Endothelial cell of umbilical vein (primary cell): ENCODE measurements around the gene VIPR1. TPM values are rescaled to one million over a fixed set of nuclear protein-coding genes. Genes with fewer than 3 reads are reported as not detected.

Experiments used
- BruUV-seq: library from RNA; stranded (reverse); fragments of 400-500 nt; replicated peaks from 2 replicates; lab custom pipeline; 2021; lab: Mats Ljungman, UMichigan
- CTCF ChIA-PET: fragments of 300-600, 350-600 bp; sonication (Branson Sonifier 250); formaldehyde crosslinking; loops from one replicate; lab custom pipeline; 2021; ENCODE audit warnings: antibody characterized with exemption, inconsistent platforms; lab: Charles Lee
- POLR2A ChIA-PET: fragments of 300-600, 350-600 bp; sonication (Branson Sonifier 250); formaldehyde crosslinking; loops from one replicate; lab custom pipeline; 2021; ENCODE audit warnings: antibody characterized with exemption, inconsistent platforms; lab: Charles Lee
- DNase-seq: peaks from one replicate; pipeline ENCODE4 v3.0.0-alpha.2; 2011; ENCODE audit warnings: low read depth, low spot score
- FAIRE-seq: peaks from 2 replicates; lab custom pipeline; 2011; peaks lifted over from hg19 to GRCh38; lab: Jason Lieb, UNC
- H2AFZ ChIP-seq: 2 replicates; pipeline ENCODE4 v1.6.0; 2012; ENCODE audit warnings: low read depth, low read length, control low read depth, inconsistent platforms
- H3K27ac ChIP-seq: 2 replicates; pipeline ENCODE4 v1.5.1; 2011; ENCODE audit warnings: low read depth, mild to moderate bottlenecking, control low read depth, low read length, moderate library complexity; ENCODE audit not compliant: insufficient read depth
- H3K27me3 ChIP-seq, 2 experiments: 2 replicates each; pipeline versions ENCODE4 v1.6.0 to v1.6.1; 2011; ENCODE audit warnings: low read length in 2 of 2, mixed read lengths in 1 of 2; ENCODE audit not compliant: control insufficient read depth in 2 of 2, insufficient read depth in 2 of 2
- H3K36me3 ChIP-seq, 2 experiments: 2 replicates in 1 of 2; 3 replicates in 1 of 2; pipeline ENCODE4 v1.5.1; 2011; ENCODE audit warnings: low read length in 2 of 2, mild to moderate bottlenecking in 1 of 2, moderate library complexity in 1 of 2; ENCODE audit not compliant: control insufficient read depth in 2 of 2, insufficient read depth in 2 of 2; ENCODE audit errors: extremely low read depth in 1 of 2
- H3K4me1 ChIP-seq: 3 replicates; pipeline ENCODE4 v1.5.1; 2011; ENCODE audit warnings: mild to moderate bottlenecking, low read length; ENCODE audit not compliant: control insufficient read depth, insufficient read depth; ENCODE audit errors: extremely low read depth
- H3K4me2 ChIP-seq: 2 replicates; pipeline ENCODE4 v1.6.1; 2011; ENCODE audit warnings: low read length, control low read depth, mixed read lengths; ENCODE audit not compliant: insufficient read depth
- H3K4me3 ChIP-seq, 3 experiments: fragments of 200-600 bp in 1 of 3; sonication (generic), shearing (Covaris generic) in 1 of 3; replicated peaks in 1 of 3; 2 replicates each; pipeline ENCODE4 v1.5.1; 2011 to 2016; ENCODE audit warnings: control low read depth in 3 of 3, low read length in 3 of 3, mild to moderate bottlenecking in 2 of 3, inconsistent platforms in 1 of 3, low read depth in 1 of 3, moderate library complexity in 1 of 3; ENCODE audit not compliant: insufficient read depth in 1 of 3
- H3K79me2 ChIP-seq: 2 replicates; pipeline ENCODE4 v1.6.0; 2012; ENCODE audit warnings: low read length, inconsistent platforms; ENCODE audit not compliant: control insufficient read depth, insufficient read depth
- H3K9ac ChIP-seq: replicated peaks from 2 replicates; pipeline ENCODE3; 2011; ENCODE audit warnings: low read length, control low read depth; ENCODE audit not compliant: insufficient read depth; ENCODE audit errors: extremely low read depth
- H3K9me1 ChIP-seq: replicated peaks from 3 replicates; pipeline ENCODE4 v1.6.0; 2011; ENCODE audit warnings: mild to moderate bottlenecking, low read length; ENCODE audit not compliant: control insufficient read depth, insufficient read depth; ENCODE audit errors: extremely low read depth
- H3K9me3 ChIP-seq: replicated peaks from 2 replicates; pipeline ENCODE4 v1.5.1; 2012; ENCODE audit warnings: low read length, inconsistent platforms; ENCODE audit not compliant: control insufficient read depth, insufficient read depth
- H4K20me1 ChIP-seq: replicated peaks from 2 replicates; pipeline ENCODE3; 2011; ENCODE audit warnings: mild to moderate bottlenecking, low read length; ENCODE audit not compliant: control insufficient read depth, insufficient read depth; ENCODE audit errors: extremely low read depth
- CTCF ChIP-seq, 2 donors: IDR thresholded peaks; 1 replicate in 1 of 2; 2 replicates in 1 of 2; pipeline ENCODE4 v1.5.1; 2011; ENCODE audit warnings: low read length in 2 of 2, mild to moderate bottlenecking in 2 of 2, moderate library complexity in 2 of 2, control low read depth in 1 of 2, inconsistent platforms in 1 of 2, low read depth in 1 of 2; ENCODE audit not compliant: insufficient read depth in 1 of 2; ENCODE audit errors: extremely low read depth in 1 of 2
- EZH2 ChIP-seq: IDR thresholded peaks from 2 replicates; pipeline ENCODE4 v1.6.1; 2012; ENCODE audit warnings: borderline replicate concordance, low read depth, mild to moderate bottlenecking, moderate library complexity, low read length, inconsistent platforms; ENCODE audit not compliant: severe bottlenecking
- FOS ChIP-seq: IDR thresholded peaks from 2 replicates; pipeline ENCODE4 v1.6.1; 2011; ENCODE audit warnings: mild to moderate bottlenecking, low read length, moderate library complexity, borderline replicate concordance; ENCODE audit not compliant: insufficient read depth
- GATA2 ChIP-seq: IDR thresholded peaks from 2 replicates; pipeline ENCODE4 v1.7.0; 2011; ENCODE audit warnings: low read depth, mild to moderate bottlenecking, moderate library complexity, mixed read lengths, low read length; ENCODE audit not compliant: insufficient read length, insufficient read depth
- JUN ChIP-seq: IDR thresholded peaks from 2 replicates; pipeline ENCODE4 v1.6.1; 2011; ENCODE audit warnings: borderline replicate concordance, low read depth; ENCODE audit not compliant: insufficient read length, insufficient read depth
- MAX ChIP-seq: IDR thresholded peaks from 2 replicates; pipeline ENCODE4 v1.6.1; 2011; ENCODE audit not compliant: insufficient read depth, insufficient read length
- MYC ChIP-seq: IDR thresholded peaks from one replicate; pipeline ENCODE4 v1.6.1; 2011; ENCODE audit warnings: mild to moderate bottlenecking, low read depth, low read length
- POLR2A ChIP-seq: IDR thresholded peaks from 2 replicates; pipeline ENCODE4 v1.6.1; 2012; ENCODE audit warnings: low read depth, mild to moderate bottlenecking, control low read depth, low read length
- POLR2AphosphoS5 ChIP-seq: IDR thresholded peaks from 2 replicates; pipeline ENCODE4 v1.6.1; 2012; ENCODE audit warnings: low read depth, mild to moderate bottlenecking, control low read depth, low read length, moderate library complexity; ENCODE audit not compliant: insufficient read depth
- dilution Hi-C: fragments of 300-500 bp; cut with MboI; formaldehyde crosslinking; loops from one replicate; pipeline ENCODE4 v1.15.0; 2019; ENCODE audit warnings: low sequenced_read_pairs; ENCODE audit not compliant: extremely low pct_ligation_motif_present
- intact Hi-C: fragments of 100-400 bp; cut with micrococcal nuclease; formaldehyde crosslinking; loops from one replicate; pipeline ENCODE4 v1.10.0; 2022
- polyA plus RNA-seq, 4 experiments: library from polyadenylated mRNA; depleted of rRNA in 3 of 4; stranded (reverse) in 3 of 4; unstranded in 1 of 4; fragments of >200 nt; gene quantifications; 2 replicates each; pipeline versions ENCODE4 v1.2.1 to v1.2.3, GENCODE V29; 2011 to 2012; ENCODE audit warnings: missing spikeins in 1 of 4
- total RNA-seq: library from RNA; stranded (reverse); gene quantifications from 2 replicates; pipeline ENCODE4 v1.2.3, GENCODE V29; 2021

Gene VIPR1
- total and polyA plus RNA-seq, 2 donors (not counting 3 experiments of a cell fraction or from before 2014, with no cell fraction given), result 3.8 to 4.7 TPM

GRCh38 chr3:42552830-42553229 lies 50.4 kb downstream of the VIPR1 start:
- CTCF ChIA-PET, result interaction anchor here (0.7 to 2.2 kb wide), 5 partner anchors 8 to 323 kb away, joined by 3 to 5 read pairs (median 3); partner anchors contain the start of gene HIGD1A
- Histone ChIP-seq H2AFZ (no peak overlapping the region), H3K4me1 (no peaks in the 10 kb centered on the region), H3K9me3 (no peaks in the 10 kb centered on the region), H3K36me3 (peaks cover 18 to 25% of the 10 kb centered on the region in 2 experiments), H3K79me2 (no peaks in the 10 kb centered on the region), H3K9ac (no peak overlapping the region), H3K27ac (no peak overlapping the region), H3K27me3 (no peaks in the 10 kb centered on the region), H3K9me1 (no peaks in the 10 kb centered on the region), H3K4me3 (no peak overlapping the region), H3K4me2 (no peak overlapping the region), H4K20me1 (peaks cover 3% of the 10 kb centered on the region)
- TF ChIP-seq GATA2 (no peak), POLR2AphosphoS5 (no peak), MAX (no peak), JUN (no peak), MYC (no peak), EZH2 (no peak), CTCF (IDR thresholded peaks at IDR 0.05; ENCODE audit: extremely low read depth in 1 of 2, insufficient read depth in 1 of 2, low read depth in 1 of 2, low read length in 2 of 2) (no peak), FOS (no peak), POLR2A (no peak)
- intact Hi-C loops (no loop called here), dilution Hi-C loops (no loop called here)
- DNase-seq (no peak), FAIRE-seq (no peak)
- POLR2A ChIA-PET, result no interaction called here
- BruUV-seq, result no TSS peak
